Caki2 (cell line): ENCODE data around the gene PIKFYVE. TPM values are rescaled to one million over a fixed set of nuclear protein-coding genes. Genes with fewer than 3 reads are reported as not detected.
"Not testable (repeated sequence)": the region's sequence is repeated elsewhere in the genome, so short reads cannot be mapped to it uniquely, and the experiment has no call there.

Experiments
- DNase-seq: peaks from one replicate; pipeline ENCODE4 v3.0.0-alpha.2; 2015; ENCODE audit warnings: low read depth
- in situ Hi-C: cut with HindIII; loops from 2 replicates; pipeline ENCODE4 v1.10.0; 2016; ENCODE audit warnings: low sequenced_read_pairs, low pct_unique_long_range_greater_than_20kb, mixed read lengths
- total RNA-seq: library from RNA; depleted of rRNA; stranded (reverse); fragments of >200 nt; shearing (Covaris generic); gene quantifications from 2 replicates; pipeline ENCODE4 v1.2.3, GENCODE V29; 2014; ENCODE audit warnings: low replicate concordance; rRNA removed

The PIKFYVE gene
- 7.4 and 10.1 TPM in 2 replicates for total RNA-seq

DNA sequence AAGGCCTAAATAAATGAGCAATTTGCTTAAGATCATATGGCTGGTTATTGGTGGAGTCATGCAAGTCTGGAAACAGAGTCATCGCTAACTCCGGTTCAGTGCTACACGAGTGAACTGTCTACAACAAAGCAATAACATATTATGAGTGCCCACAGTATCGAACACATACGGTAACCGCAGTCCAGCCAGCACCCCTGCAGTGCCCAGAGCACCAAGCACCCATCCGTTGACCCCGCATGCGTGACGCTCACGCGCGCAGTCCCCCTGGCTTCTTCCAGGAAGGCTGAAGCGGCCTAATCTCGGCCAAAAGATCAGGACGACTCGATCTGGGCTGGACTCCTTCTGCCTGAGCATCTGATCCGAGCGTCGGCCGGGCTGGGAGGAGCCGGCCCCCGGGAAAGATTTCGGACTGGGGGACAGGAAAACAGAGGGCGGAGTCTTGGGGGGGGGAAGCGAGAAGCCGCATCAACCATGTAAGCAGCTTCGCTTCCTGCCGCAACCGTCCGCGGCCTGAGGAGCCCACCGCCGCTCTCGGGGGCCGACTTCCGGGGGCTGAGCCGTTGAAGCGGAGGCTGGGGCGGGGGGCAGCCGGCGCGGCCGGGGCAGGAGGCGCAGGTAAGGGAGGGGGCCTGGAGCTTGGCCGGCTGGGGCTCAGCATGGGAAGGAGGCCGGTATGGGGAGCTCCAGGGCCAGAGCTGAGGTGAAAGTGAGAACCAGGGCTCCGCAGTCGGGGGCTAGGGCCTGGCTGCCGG, at the start of gene PIKFYVE:
PIKFYVE (plus strand) TSS at position 455 of the 752 bp plus-strand sequence. CDS start 5,265 bp downstream, outside the sequence.
- in situ Hi-C loops: no loop called here
- DNase-seq: peak; percentile 99

DNA sequence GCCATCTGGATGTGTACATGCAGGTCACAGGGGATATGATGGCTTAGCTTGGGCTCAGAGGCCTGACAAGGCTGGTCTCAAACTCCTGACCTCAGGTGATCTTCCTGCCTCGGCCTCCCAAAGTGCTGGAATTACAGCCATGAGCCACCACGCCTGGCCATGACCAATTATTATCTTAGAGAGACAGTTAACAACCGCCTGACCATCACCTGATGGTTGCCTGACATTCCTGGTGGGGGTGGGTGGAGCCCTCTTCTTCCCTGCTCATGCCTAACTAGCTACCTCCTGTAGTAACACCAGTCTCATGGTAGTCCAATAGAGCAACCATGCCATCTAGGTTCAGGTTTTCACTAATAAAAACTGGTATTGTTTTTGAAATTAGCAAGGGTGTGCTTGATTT, 44.2 kb upstream of the PIKFYVE start:
- DNase-seq, in situ Hi-C loops: not testable (repeated sequence)

DNA sequence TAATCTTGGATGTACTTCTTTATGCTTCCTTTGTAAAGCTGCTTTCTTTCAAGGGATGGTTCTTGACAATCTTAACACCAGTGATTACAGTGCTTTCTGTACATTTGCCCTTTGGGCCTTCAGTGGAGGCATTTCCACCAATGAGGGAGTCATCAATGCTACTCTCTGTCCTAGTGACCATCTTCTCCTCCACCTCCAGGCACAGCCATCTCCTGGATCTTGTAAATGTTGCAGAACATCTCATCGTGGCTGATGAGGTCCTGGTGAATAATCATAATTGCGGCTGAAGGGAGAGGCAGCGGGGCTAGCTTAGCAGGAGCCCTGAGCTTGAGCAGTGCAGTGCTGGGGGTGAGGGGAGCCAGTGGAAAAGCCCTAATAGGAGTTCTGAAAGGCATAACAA, 43.7 kb upstream of the PIKFYVE start:
- no peak for DNase-seq
- in situ Hi-C loops: no loop called here

- in situ Hi-C loops: no loop called here
- no peak for DNase-seq
These were observed 41.3 kb upstream of the PIKFYVE start for GRCh38 chr2:208224802-208225201.

DNA sequence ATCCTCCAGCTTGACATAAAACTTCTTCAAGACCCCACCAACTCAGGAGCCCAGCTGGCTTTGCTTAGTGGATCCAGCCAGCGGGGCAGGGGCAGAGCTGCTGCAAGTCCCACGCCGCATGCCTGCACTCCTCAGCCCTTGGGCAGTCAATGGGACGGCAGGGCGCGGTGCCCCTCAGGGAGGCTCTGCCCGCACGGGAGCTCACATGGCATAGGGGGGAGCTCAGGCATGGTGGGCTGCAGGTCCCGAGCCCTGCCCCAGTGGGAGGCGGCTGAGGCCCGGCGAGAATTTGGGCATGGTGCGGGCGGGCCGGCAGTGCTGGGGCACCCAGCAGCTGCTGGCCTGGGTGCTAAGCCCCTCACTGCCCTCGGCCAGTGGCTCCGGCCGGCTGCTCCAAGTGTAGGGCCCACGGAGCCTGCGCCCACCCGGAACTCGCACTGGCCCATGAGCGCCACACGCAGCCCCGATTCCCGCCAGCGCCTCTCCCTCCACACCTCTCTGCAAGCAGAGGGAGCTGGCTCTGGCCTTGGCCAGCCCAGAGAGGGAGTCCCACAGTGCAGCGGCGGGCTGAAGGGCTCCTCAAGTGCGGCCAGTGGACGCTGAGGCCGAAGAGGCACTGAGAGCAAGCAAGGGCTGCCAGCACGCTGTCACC, 38.3 kb upstream of the PIKFYVE start:
- in situ Hi-C loops: no loop called here
- no peak for DNase-seq

- no peak for DNase-seq
- in situ Hi-C loops: no loop called here
These were observed 37.6 kb upstream of the PIKFYVE start for GRCh38 chr2:208228476-208228875.

DNA sequence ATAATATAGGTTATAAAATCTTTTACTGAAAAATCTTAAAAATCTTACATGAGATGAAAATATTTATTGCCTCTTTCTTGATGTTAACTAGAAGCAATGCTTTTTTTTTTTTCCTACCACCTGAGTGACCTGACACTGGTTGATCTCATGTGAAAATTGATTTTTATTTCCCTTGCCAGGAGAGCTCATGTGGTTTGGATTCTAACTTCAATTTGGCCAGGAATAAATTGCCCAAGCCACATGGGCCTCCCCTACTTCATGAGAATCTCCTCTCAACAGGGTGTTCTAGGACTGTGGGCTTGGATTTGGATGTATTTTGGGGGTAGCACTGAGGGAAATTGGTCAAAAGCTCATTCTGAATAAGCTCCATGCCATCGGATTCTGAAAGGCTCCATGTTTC, 31.3 kb upstream of the PIKFYVE start:
- no peak for DNase-seq
- in situ Hi-C loops: no loop called here

DNA sequence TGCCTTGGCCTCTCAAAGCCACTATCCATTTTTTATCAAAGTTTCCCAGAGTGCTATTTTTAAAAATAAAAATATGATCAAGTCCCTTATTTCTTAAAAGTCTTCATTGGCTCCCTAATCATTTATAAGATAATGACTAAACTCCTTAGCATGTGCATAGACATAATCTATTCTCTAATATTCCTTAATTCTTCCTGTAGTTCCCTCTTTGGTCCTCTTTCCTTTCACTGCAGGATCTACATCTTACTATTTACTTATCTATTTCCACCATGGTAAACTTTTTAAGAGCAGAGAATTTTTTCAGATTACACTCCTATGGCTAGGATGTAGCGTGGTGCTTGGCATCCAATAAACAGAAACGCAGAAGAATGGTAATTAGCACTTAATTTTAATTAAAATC, 30.2 kb upstream of the PIKFYVE start:
- no peak for DNase-seq
- in situ Hi-C loops: no loop called here

DNA sequence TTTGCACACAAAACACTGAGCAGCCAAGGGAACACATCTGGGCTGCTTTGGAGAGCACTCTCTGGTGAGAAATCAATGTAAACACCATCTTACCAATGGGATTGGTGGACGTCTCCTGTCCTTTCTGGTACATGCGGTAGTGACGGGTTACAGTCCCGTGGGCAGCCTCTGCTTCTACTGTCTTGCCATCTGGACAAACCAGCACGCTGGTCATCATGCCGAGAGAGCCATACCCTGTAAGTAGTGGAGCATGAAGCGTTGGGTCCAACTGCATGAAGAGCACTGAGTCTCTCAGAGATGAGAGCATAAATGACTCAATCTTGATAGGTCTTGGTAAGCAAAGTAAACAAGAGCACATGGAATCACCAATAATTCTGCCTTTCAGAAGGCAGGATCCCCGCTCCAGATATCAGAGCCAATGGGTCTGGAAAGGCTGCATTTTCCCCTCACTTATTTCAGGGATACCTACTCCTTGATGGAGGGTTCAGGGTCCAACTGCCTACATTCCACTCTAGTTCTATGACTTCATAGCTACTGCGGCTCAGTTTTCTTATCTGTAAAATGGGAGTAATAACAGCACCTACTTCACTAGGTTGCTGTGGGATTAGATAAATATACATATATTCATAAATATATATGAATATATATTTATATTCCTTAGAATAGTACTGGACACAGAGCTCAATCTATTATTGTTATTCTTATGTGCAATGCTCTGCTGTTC, 26.1 kb upstream of the PIKFYVE start:
- no peak for DNase-seq
- in situ Hi-C loops: no loop called here

DNA sequence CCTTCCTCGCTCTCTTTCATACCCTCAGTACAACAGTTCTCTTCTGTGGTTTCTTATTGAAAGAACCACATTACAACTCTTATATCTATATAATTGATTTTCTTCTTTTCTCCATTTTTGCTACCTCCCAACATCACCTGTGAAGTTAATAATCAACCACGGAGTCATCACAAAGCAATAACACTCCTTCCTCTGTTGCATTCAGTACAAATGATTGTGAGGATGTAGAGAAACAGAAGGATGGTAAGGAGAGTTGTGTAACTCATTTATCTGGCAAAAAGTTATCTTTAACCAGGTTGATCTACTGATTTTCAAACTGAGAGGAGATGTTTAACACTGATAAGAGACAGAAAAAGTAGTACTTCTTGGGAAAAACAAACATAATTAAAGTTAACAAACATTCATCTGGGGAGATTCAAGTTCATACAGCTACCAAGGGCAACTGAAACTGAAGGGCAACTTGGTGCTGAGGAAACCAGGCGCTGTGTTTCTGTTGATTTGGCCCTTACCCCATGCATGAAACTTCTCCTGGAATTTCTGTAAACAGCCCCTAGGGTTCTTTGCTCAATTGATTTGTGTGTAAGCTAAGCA, 25.3 kb upstream of the PIKFYVE start:
- in situ Hi-C loops: no loop called here

GRCh38 chr2:208244422-208244821, 21.6 kb upstream of the PIKFYVE start:
- no peak for DNase-seq
- in situ Hi-C loops: no loop called here

More for the DNA sequence above, 25.3 kb upstream of the PIKFYVE start:
- DNase-seq: no peak

DNA sequence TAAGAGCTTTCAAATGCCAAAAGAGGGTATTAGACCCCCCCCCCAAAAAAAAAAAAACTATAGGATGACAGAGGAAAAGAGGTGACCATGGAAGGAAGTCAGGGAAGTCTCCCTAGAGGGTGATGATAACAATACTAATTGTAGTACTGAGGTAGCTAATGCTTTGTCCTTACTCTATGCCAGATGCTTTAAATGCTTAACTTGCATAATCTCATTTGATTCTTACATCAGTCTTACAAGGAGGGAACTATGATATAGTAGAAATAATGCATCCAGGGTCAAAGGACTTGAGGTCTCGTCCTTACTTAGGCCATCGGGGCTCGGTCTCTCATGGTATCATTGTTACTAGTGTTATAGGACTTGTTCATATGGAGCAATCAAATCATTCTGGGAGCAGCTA, 20.3 kb upstream of the PIKFYVE start:
- no peak for DNase-seq
- in situ Hi-C loops: no loop called here

DNA sequence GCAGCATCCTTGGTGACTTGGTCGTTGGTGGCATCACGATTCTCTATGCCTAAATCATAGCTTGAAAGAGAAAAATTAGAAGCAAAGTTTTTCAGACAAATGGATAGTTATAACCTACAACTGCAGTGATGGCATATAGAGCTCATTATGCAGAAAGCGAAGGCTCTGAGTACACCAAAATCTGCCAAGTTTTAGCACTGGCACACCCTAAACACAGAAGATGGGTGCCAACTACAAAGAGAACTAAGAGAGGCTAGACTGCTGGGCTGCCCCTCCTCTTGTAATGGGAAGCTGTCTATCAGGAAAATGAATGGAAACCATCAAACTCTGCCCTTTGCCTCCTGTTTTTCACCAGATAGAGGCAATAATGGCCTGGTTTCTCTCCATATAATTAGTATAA, 17.5 kb upstream of the PIKFYVE start:
- DNase-seq: no peak
- in situ Hi-C loops: no loop called here

- in situ Hi-C loops: no loop called here
- no peak for DNase-seq
These were observed 16.8 kb upstream of the PIKFYVE start for GRCh38 chr2:208249296-208249695.

- in situ Hi-C loops: no loop called here
- DNase-seq: no peak
These were observed 15.7 kb upstream of the PIKFYVE start for GRCh38 chr2:208250388-208250787.

GRCh38 chr2:208251098-208251497, 15.0 kb upstream of the PIKFYVE start:
- in situ Hi-C loops: no loop called here

GRCh38 chr2:208252716-208253492, 13.2 kb upstream of the PIKFYVE start:
- in situ Hi-C loops: no loop called here

More at GRCh38 chr2:208251098-208251497, 15.0 kb upstream of the PIKFYVE start:
- DNase-seq: no peak

DNA sequence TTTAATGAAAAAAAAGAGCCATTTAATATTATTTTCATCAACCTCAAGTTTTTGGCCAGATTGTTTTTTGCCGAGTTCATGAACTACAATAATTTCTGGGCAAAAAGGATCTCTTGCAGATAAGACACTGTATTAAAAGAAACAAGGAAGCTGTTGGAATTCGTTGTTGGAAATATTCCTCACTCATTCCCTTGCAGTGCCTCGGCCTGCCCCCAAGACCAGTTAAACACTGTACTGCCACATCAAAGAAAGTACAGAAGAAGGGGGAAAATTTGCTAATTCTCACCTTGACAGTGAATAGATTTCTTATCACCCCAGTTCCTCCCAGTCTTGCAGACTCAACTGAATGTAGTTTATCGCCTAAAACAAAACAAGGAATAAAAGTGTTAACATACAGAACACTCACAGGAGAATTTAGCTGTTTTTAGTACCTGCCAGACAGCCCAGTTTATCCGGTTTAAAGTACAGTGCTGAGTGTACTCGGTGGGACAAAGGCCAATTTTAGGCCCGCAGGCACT, 12.4 kb upstream of the PIKFYVE start:
- no peak for DNase-seq
- in situ Hi-C loops: no loop called here

More at GRCh38 chr2:208252716-208253492, 13.2 kb upstream of the PIKFYVE start:
- DNase-seq: no peak
